ENCODE results near the gene SIN3B. TPM values are rescaled to one million over a fixed set of nuclear protein-coding genes. Genes with fewer than 3 reads are reported as not detected.

Gene SIN3B
- total RNA-seq, 4 donors from 2014 or later = 25.3 to 53.9 (median 36.1) TPM

- 96% methylated on average over 8 of the region's 8 CpGs for WGBS
- Histone ChIP-seq H3K9me3 (no peaks in the 10 kb centered on the region), H3K4me3 (no peak overlapping the region), H3K27ac (replicated peaks in 1 of 4) (no peak overlapping the region), H3K36me3 (no peaks in the 10 kb centered on the region), H3K27me3 (no peaks in the 10 kb centered on the region), H3K4me1 (peaks cover 13 to 22% (median 21%) of the 10 kb centered on the region in 4 donors)
- intact Hi-C loops (cut with DNase I) = loop anchor here (10.0 kb wide), 1 partner anchor 108 kb away; the partner anchor contains the start of gene NWD1
- DNase-seq (ENCODE audit: extremely low spot score) = no peak
- TF ChIP-seq EP300 (IDR thresholded peaks at IDR 0.05) (no peak), POLR2A (IDR thresholded peaks at IDR 0.05; ENCODE audit: low read depth) (no peak), CTCF (IDR thresholded peaks at IDR 0.05) (no peak), POLR2AphosphoS5 (IDR thresholded peaks at IDR 0.05) (no peak)
These were observed 6.5 kb upstream of the SIN3B start for GRCh38 chr19:16822648-16823047.

- peak overlapping the region; percentile 60 to 81 (median 73) for H3K27ac ChIP-seq (replicated peaks in 1 of 4)
These were observed 4.4 kb upstream of the SIN3B start for GRCh38 chr19:16824658-16825311.

GRCh38 chr19:16825312-16826052 lies 3.7 kb upstream of the SIN3B start:
- peak; percentile 21 to 42 for TF ChIP-seq POLR2AphosphoS5 (IDR thresholded peaks at IDR 0.05)
- TF ChIP-seq EP300 (IDR thresholded peaks at IDR 0.05) = no peak
- Histone ChIP-seq H3K4me1 (peaks cover 24 to 36% (median 34%) of the 10 kb centered on the region in 4 donors), H3K36me3 (no peaks in the 10 kb centered on the region), H3K27ac (replicated peaks in 1 of 4) (peak overlapping the region; percentile 60 to 81 (median 73)), H3K4me3 (peak overlapping the region; percentile 46 to 62 (median 54)), H3K9me3 (no peaks in the 10 kb centered on the region), H3K27me3 (no peaks in the 10 kb centered on the region)
- peak; percentile 93 for DNase-seq (ENCODE audit: extremely low spot score)
- WGBS = 7% methylated on average over 13 of the region's 13 CpGs
- intact Hi-C loops (cut with DNase I) = loop anchor here (10.0 kb wide), 1 partner anchor 111 kb away; the partner anchor contains the start of gene NWD1

More at GRCh38 chr19:16824658-16825311, 4.4 kb upstream of the SIN3B start:
- WGBS = 30% methylated on average over 11 of the region's 11 CpGs
- no peaks in the 10 kb centered on the region for H3K36me3 ChIP-seq
- no peaks in the 10 kb centered on the region for H3K9me3 ChIP-seq
- intact Hi-C loops (cut with DNase I) = loop anchor here (10.0 kb wide), 1 partner anchor 110 kb away; the partner anchor contains the start of gene NWD1
- TF ChIP-seq POLR2A (IDR thresholded peaks at IDR 0.05; ENCODE audit: low read depth) (no peak), POLR2AphosphoS5 (IDR thresholded peaks at IDR 0.05) (no peak), CTCF (IDR thresholded peaks at IDR 0.05) (peak in 2 of 3 experiments; percentile 24 to 27)
- DNase-seq (ENCODE audit: extremely low spot score) = no peak
- H3K4me1 ChIP-seq = peaks cover 18 to 29% (median 27%) of the 10 kb centered on the region in 4 donors
- H3K27me3 ChIP-seq = no peaks in the 10 kb centered on the region
- peak overlapping the region; percentile 46 to 62 (median 54) for H3K4me3 ChIP-seq

GRCh38 chr19:16829822-16830289 lies 658 bp downstream of the SIN3B start:
- peak overlapping the region; percentile 81 to 89 (median 87) for H3K27ac ChIP-seq (replicated peaks in 1 of 4)
- no peaks in the 10 kb centered on the region for H3K9me3 ChIP-seq
- DNase-seq (ENCODE audit: extremely low spot score) = no peak
- H3K4me1 ChIP-seq = peaks cover 27 to 45% (median 33%) of the 10 kb centered on the region in 4 donors
- intact Hi-C loops (cut with DNase I) = loop anchor here (5.0 to 10.0 kb wide), 2 partner anchors 58 to 115 kb away; partner anchors contain the start of gene NWD1
- no peaks in the 10 kb centered on the region for H3K27me3 ChIP-seq
- WGBS = 26% methylated on average over 8 of the region's 13 CpGs
- peak overlapping the region; percentile 88 to 96 (median 94) for H3K4me3 ChIP-seq
- H3K36me3 ChIP-seq = peaks cover 34 to 40% (median 39%) of the 10 kb centered on the region in 4 donors
- TF ChIP-seq CTCF (IDR thresholded peaks at IDR 0.05) = no peak
- TF ChIP-seq POLR2A (IDR thresholded peaks at IDR 0.05; ENCODE audit: low read depth) = no peak
- no peak for TF ChIP-seq EP300 (IDR thresholded peaks at IDR 0.05)
- TF ChIP-seq POLR2AphosphoS5 (IDR thresholded peaks at IDR 0.05) = no peak

GRCh38 chr19:16830679-16831078 lies 1.5 kb downstream of the SIN3B start:
- H3K4me3 ChIP-seq = peak overlapping the region in 2 of 4 donors; percentile 88 to 95
- WGBS = 50% methylated on average over 3 of the region's 3 CpGs
- no peak for DNase-seq (ENCODE audit: extremely low spot score)

More at GRCh38 chr19:16830679-16831078, 1.5 kb downstream of the SIN3B start:
- no peaks in the 10 kb centered on the region for H3K9me3 ChIP-seq
- H3K36me3 ChIP-seq = peaks cover 37 to 48% (median 48%) of the 10 kb centered on the region in 4 donors
- no peaks in the 10 kb centered on the region for H3K27me3 ChIP-seq
- peaks cover 20 to 40% (median 25%) of the 10 kb centered on the region in 4 donors for H3K4me1 ChIP-seq
- TF ChIP-seq CTCF (IDR thresholded peaks at IDR 0.05) (no peak), POLR2A (IDR thresholded peaks at IDR 0.05; ENCODE audit: low read depth) (no peak), EP300 (IDR thresholded peaks at IDR 0.05) (no peak), POLR2AphosphoS5 (IDR thresholded peaks at IDR 0.05) (no peak)
- peak overlapping the region in 2 of 4 donors; percentile 88 to 89 for H3K27ac ChIP-seq (replicated peaks in 1 of 4)
- intact Hi-C loops (cut with DNase I) = loop anchor here (5.0 kb wide), 1 partner anchor 58 kb away; no protein-coding TSS in a partner anchor

Measured in esophagus muscularis mucosa (tissue), 4 donors.